A673 (cell line): ENCODE results near the gene FAM168A. TPM values are rescaled to one million over a fixed set of nuclear protein-coding genes. Genes with fewer than 3 reads are reported as not detected.

Experiments used
- BruUV-seq: library from RNA; stranded (reverse); fragments of 400-500 nt; replicated peaks from 2 replicates; lab custom pipeline; 2021; lab: Mats Ljungman, UMichigan
- CTCF ChIA-PET: fragments of 300-600 bp; sonication (Branson Sonifier 250); formaldehyde crosslinking; loops from one replicate; lab custom pipeline; 2022; ENCODE audit warnings: antibody characterized with exemption; lab: Charles Lee
- POLR2A ChIA-PET: fragments of 300-600 bp; sonication (Branson Sonifier 250); formaldehyde crosslinking; loops from one replicate; lab custom pipeline; 2022; ENCODE audit warnings: antibody characterized with exemption; ENCODE audit not compliant: low non-redundant PET; lab: Charles Lee
- DNase-seq: peaks from one replicate; pipeline ENCODE4 v3.0.0-alpha.2; 2015; ENCODE audit warnings: low spot score
- H3K27ac ChIP-seq: fragments of 200-600 bp; sonication (generic); 2 replicates; pipeline ENCODE4 v1.5.1; 2016; ENCODE audit warnings: mixed run types, low read depth, mild to moderate bottlenecking, mixed read lengths, antibody characterized with exemption, low read length; ENCODE audit not compliant: poor library complexity, severe bottlenecking
- H3K27me3 ChIP-seq: fragments of 200-600 bp; sonication (generic); replicated peaks from 2 replicates; pipeline ENCODE4 v1.6.1; 2017; ENCODE audit warnings: mixed run types, low read depth, mild to moderate bottlenecking, mixed read lengths, antibody characterized with exemption, low read length; ENCODE audit not compliant: insufficient read depth, poor library complexity
- H3K36me3 ChIP-seq: fragments of 200-600 bp; sonication (generic); 2 replicates; pipeline ENCODE4 v1.6.1; 2016; ENCODE audit warnings: mixed run types, mild to moderate bottlenecking, mixed read lengths, antibody characterized with exemption, low read length; ENCODE audit not compliant: insufficient read depth, poor library complexity, severe bottlenecking
- H3K4me1 ChIP-seq: fragments of 200-600 bp; sonication (generic); 2 replicates; pipeline ENCODE4 v1.6.1; 2017; ENCODE audit warnings: mixed run types, mild to moderate bottlenecking, mixed read lengths, antibody characterized with exemption, low read length; ENCODE audit not compliant: insufficient read depth, poor library complexity, severe bottlenecking
- H3K4me3 ChIP-seq: fragments of 200-600 bp; sonication (generic); 2 replicates; pipeline ENCODE4 v1.5.1; 2016; ENCODE audit warnings: low read depth, mixed run types, mild to moderate bottlenecking, mixed read lengths, low read length; ENCODE audit not compliant: poor library complexity, severe bottlenecking
- H3K9me3 ChIP-seq: fragments of 200-600 bp; sonication (generic); 2 replicates; pipeline ENCODE4 v1.6.1; 2016; ENCODE audit warnings: mixed run types, low read depth, mild to moderate bottlenecking, mixed read lengths, antibody characterized with exemption, low read length; ENCODE audit not compliant: poor library complexity, severe bottlenecking
- EZH2 ChIP-seq: fragments of 200-600 bp; sonication (generic); IDR thresholded peaks from 2 replicates; pipeline ENCODE4 v1.6.1; 2017; ENCODE audit warnings: borderline replicate concordance, low read depth, mild to moderate bottlenecking, mixed read lengths, antibody characterized with exemption, low read length; ENCODE audit not compliant: poor library complexity, severe bottlenecking
- intact Hi-C: fragments of 100-400 bp; cut with micrococcal nuclease; formaldehyde crosslinking; loops from one replicate; pipeline ENCODE4 v1.10.0; 2022; ENCODE audit not compliant: unreplicated experiment
- total RNA-seq: library from RNA; stranded (reverse); gene quantifications from 2 replicates; pipeline ENCODE4 v1.2.3, GENCODE V29; 2021
- TF ChIP-seq, protein P1 (sequence below): fragments of 300-800, 200-600 bp; sonication (generic); conservative IDR thresholded peaks from 2 replicates; pipeline ENCODE4 v1.5.1; 2017; ENCODE audit warnings: low read depth, mild to moderate bottlenecking, antibody characterized with exemption, low read length, moderate library complexity, mixed read lengths

The FAM168A gene
- total RNA-seq, 1 experiment from 2014 or later, result 46.1 TPM

DNA sequence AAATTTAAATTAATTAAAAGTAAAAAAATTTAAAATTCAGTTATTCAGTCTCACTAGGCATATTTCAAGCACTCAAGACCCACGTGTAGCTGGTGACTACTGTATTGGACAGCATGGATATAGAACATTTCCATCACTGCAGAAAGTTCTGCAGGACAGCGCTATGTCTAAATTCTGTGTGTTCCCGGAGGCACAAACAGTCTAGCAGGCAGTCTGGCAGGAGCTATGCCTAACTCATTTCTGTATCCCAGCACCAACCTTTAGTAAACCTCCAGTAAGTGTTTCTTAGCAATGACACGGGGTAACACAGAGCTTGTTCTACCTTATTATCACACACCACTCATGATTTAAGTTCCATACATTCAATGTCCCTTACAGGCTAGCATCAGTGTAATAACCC is 48.5 kb downstream of the FAM168A start:
- intact Hi-C loops, result no loop called here
- Histone ChIP-seq H3K27ac (peak overlapping the region; percentile 22), H3K4me3 (no peak overlapping the region), H3K36me3 (no peaks in the 10 kb centered on the region), H3K4me1 (peaks cover 28% of the 10 kb centered on the region), H3K27me3 (no peaks in the 10 kb centered on the region), H3K9me3 (no peaks in the 10 kb centered on the region)
- BruUV-seq, result no TSS peak
- POLR2A ChIA-PET, result no interaction called here
- no peak for DNase-seq
- no peak for TF ChIP-seq EZH2
- TF ChIP-seq, protein P1, sequence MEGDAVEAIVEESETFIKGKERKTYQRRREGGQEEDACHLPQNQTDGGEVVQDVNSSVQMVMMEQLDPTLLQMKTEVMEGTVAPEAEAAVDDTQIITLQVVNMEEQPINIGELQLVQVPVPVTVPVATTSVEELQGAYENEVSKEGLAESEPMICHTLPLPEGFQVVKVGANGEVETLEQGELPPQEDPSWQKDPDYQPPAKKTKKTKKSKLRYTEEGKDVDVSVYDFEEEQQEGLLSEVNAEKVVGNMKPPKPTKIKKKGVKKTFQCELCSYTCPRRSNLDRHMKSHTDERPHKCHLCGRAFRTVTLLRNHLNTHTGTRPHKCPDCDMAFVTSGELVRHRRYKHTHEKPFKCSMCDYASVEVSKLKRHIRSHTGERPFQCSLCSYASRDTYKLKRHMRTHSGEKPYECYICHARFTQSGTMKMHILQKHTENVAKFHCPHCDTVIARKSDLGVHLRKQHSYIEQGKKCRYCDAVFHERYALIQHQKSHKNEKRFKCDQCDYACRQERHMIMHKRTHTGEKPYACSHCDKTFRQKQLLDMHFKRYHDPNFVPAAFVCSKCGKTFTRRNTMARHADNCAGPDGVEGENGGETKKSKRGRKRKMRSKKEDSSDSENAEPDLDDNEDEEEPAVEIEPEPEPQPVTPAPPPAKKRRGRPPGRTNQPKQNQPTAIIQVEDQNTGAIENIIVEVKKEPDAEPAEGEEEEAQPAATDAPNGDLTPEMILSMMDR, result no peak
- CTCF ChIA-PET, result no interaction called here

DNA sequence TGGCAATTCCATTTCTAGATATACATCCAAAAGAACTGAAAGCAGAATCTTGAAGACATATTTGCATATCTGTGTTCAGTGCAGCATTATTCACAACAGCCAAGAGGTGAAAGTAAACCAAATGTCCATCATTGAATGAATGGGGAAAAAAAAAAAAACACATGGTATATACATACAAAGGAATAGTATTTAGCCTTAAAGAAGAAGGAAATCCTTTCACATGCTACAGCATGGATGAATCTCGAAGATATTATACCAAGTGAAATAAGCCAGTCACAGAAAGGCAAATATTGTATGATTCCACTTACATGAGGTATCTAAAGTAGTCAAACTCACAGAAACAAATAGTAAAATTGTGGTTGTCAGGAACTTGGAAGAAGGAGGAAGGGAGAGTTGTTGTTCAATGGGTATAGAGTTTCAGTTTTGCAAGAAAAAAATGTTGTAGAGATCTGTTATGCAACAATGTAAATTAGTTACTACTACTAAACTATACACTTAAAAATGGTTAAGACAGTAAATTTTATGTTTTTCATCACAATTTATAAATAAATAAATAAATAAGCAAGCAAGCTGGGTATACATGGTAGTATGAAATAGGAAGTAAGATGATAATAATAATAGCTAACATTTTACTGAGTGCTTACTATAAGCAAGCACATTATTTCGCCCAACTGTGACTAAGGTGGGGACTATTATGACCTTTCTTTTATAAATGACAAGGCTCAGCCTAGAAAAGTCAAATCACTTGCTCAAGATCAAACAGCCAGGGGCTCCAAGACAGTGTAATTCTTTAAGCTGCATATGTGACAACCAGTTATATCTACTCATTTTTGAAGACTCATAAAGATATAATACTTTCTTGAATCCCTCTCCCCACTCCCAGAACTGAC is 50.0 kb downstream of the FAM168A start:
- Histone ChIP-seq H3K9me3 (no peaks in the 10 kb centered on the region), H3K4me1 (peaks cover 29% of the 10 kb centered on the region), H3K27me3 (no peaks in the 10 kb centered on the region), H3K4me3 (no peak overlapping the region), H3K36me3 (no peaks in the 10 kb centered on the region), H3K27ac (no peak overlapping the region)
- TF ChIP-seq, protein P1, result no peak
- TF ChIP-seq EZH2, result no peak
- ChIA-PET POLR2A (no interaction called here), CTCF (no interaction called here)
- no peak for DNase-seq
- BruUV-seq, result no TSS peak
- intact Hi-C loops, result no loop called here

DNA sequence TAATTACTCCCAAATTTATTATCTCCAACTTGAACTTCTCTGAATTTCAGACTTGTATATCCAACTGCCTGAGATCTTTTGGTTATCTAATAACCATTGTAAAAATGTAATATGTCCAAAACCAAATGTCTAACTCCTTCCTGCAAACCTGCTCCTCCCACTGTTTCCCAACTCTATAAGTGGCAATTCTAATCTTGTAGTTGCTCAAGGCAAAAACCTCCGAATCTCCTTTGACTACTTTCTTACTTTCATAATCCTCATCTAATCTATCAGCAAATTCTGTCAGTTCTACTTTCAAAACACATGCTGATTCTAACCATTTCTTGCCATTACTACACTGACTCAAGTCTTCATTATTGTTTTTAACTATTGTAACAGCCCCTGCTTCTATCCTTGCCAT is 55.7 kb downstream of the FAM168A start:
- POLR2A ChIA-PET, result no interaction called here
- Histone ChIP-seq H3K9me3 (no peaks in the 10 kb centered on the region), H3K27me3 (no peaks in the 10 kb centered on the region), H3K4me1 (peaks cover 39% of the 10 kb centered on the region), H3K36me3 (no peaks in the 10 kb centered on the region), H3K4me3 (no peak overlapping the region), H3K27ac (no peak overlapping the region)
- TF ChIP-seq, protein P1, result no peak
- TF ChIP-seq EZH2, result no peak
- DNase-seq, result no peak
- no TSS peak for BruUV-seq
- CTCF ChIA-PET, result no interaction called here
- intact Hi-C loops, result no loop called here
